ENCODE data around the gene CEL. TPM values are rescaled to one million over a fixed set of nuclear protein-coding genes. Genes with fewer than 3 reads are reported as not detected.

Gene CEL
- total RNA-seq, 1 donor from 2014 or later: 0.75 TPM

GRCh38 chr9:133046900-133047295 is 14.9 kb upstream of the CEL start:
- H3K27ac ChIP-seq: no peak overlapping the region
- intact Hi-C loops (cut with DNase I): no loop called here
- no peaks in the 10 kb centered on the region for H3K4me1 ChIP-seq
- H3K4me3 ChIP-seq: no peak overlapping the region
- ATAC-seq: no peak
- no peaks in the 10 kb centered on the region for H3K9me3 ChIP-seq
- TF ChIP-seq, protein P1, sequence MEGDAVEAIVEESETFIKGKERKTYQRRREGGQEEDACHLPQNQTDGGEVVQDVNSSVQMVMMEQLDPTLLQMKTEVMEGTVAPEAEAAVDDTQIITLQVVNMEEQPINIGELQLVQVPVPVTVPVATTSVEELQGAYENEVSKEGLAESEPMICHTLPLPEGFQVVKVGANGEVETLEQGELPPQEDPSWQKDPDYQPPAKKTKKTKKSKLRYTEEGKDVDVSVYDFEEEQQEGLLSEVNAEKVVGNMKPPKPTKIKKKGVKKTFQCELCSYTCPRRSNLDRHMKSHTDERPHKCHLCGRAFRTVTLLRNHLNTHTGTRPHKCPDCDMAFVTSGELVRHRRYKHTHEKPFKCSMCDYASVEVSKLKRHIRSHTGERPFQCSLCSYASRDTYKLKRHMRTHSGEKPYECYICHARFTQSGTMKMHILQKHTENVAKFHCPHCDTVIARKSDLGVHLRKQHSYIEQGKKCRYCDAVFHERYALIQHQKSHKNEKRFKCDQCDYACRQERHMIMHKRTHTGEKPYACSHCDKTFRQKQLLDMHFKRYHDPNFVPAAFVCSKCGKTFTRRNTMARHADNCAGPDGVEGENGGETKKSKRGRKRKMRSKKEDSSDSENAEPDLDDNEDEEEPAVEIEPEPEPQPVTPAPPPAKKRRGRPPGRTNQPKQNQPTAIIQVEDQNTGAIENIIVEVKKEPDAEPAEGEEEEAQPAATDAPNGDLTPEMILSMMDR (IDR thresholded peaks at IDR 0.05): no peak
- H3K27me3 ChIP-seq: no peaks in the 10 kb centered on the region
- no peak for DNase-seq
- H3K36me3 ChIP-seq: peaks cover 90% of the 10 kb centered on the region

GRCh38 chr9:133048595-133048994 is 13.2 kb upstream of the CEL start:
- H3K36me3 ChIP-seq: peaks cover 87% of the 10 kb centered on the region
- no peaks in the 10 kb centered on the region for H3K9me3 ChIP-seq
- no peaks in the 10 kb centered on the region for H3K27me3 ChIP-seq
- ATAC-seq: peak; percentile 45
- no peak overlapping the region for H3K27ac ChIP-seq
- H3K4me3 ChIP-seq: no peak overlapping the region
- no peaks in the 10 kb centered on the region for H3K4me1 ChIP-seq
- DNase-seq: no peak
- TF ChIP-seq, protein P1 (IDR thresholded peaks at IDR 0.05): peak; percentile 17
- intact Hi-C loops (cut with DNase I): no loop called here

GRCh38 chr9:133049043-133049442 is 12.7 kb upstream of the CEL start:
- intact Hi-C loops (cut with DNase I): no loop called here
- no peak overlapping the region for H3K4me3 ChIP-seq
- H3K36me3 ChIP-seq: peaks cover 87% of the 10 kb centered on the region
- ATAC-seq (no peak), DNase-seq (no peak)
- H3K4me1 ChIP-seq: no peaks in the 10 kb centered on the region
- TF ChIP-seq, protein P1 (IDR thresholded peaks at IDR 0.05): no peak
- H3K27ac ChIP-seq: no peak overlapping the region
- H3K27me3 ChIP-seq: no peaks in the 10 kb centered on the region
- no peaks in the 10 kb centered on the region for H3K9me3 ChIP-seq

GRCh38 chr9:133050142-133050541 is 11.6 kb upstream of the CEL start:
- no peak for ATAC-seq
- intact Hi-C loops (cut with DNase I): no loop called here
- no peak overlapping the region for H3K27ac ChIP-seq

GRCh38 chr9:133050781-133051180 is 11.0 kb upstream of the CEL start:
- intact Hi-C loops (cut with DNase I): no loop called here
- Histone ChIP-seq H3K4me3 (no peak overlapping the region), H3K27ac (no peak overlapping the region), H3K4me1 (no peaks in the 10 kb centered on the region), H3K27me3 (no peaks in the 10 kb centered on the region), H3K9me3 (no peaks in the 10 kb centered on the region), H3K36me3 (peaks cover 86% of the 10 kb centered on the region)
- DNase-seq: no peak
- TF ChIP-seq, protein P1 (IDR thresholded peaks at IDR 0.05): no peak
- ATAC-seq: no peak

More at GRCh38 chr9:133050142-133050541, 11.6 kb upstream of the CEL start:
- Histone ChIP-seq H3K36me3 (peaks cover 86% of the 10 kb centered on the region), H3K4me1 (no peaks in the 10 kb centered on the region), H3K27me3 (no peaks in the 10 kb centered on the region), H3K9me3 (no peaks in the 10 kb centered on the region), H3K4me3 (no peak overlapping the region)
- TF ChIP-seq, protein P1 (IDR thresholded peaks at IDR 0.05): no peak
- DNase-seq: no peak

- no peak for DNase-seq
- Histone ChIP-seq H3K27me3 (no peaks in the 10 kb centered on the region), H3K27ac (no peak overlapping the region), H3K4me1 (no peaks in the 10 kb centered on the region), H3K4me3 (no peak overlapping the region), H3K9me3 (no peaks in the 10 kb centered on the region), H3K36me3 (peaks cover 86% of the 10 kb centered on the region)
- TF ChIP-seq, protein P1 (IDR thresholded peaks at IDR 0.05): no peak
- ATAC-seq: no peak
- intact Hi-C loops (cut with DNase I): no loop called here
Measured at GRCh38 chr9:133051281-133051900, 10.4 kb upstream of the CEL start.

All from upper lobe of right lung (tissue), 1 donor.